HG02571 (cell line): ENCODE measurements around the gene MSI2.

Experiments
- ATAC-seq: cut with Tn5 transposase; IDR thresholded peaks from one replicate; pipeline ENCODE4 v1.9.1; 2021; ENCODE audit warnings: mild to moderate bottlenecking, moderate library complexity; ENCODE audit not compliant: unreplicated experiment

The MSI2 gene

GRCh38 chr17:57532556-57532955, 276.2 kb downstream of the MSI2 start:
- no peak for ATAC-seq

GRCh38 chr17:57532966-57533365, 276.6 kb downstream of the MSI2 start:
- ATAC-seq, result no peak

GRCh38 chr17:57533684-57534305, 277.5 kb downstream of the MSI2 start:
- ATAC-seq, result no peak

DNA sequence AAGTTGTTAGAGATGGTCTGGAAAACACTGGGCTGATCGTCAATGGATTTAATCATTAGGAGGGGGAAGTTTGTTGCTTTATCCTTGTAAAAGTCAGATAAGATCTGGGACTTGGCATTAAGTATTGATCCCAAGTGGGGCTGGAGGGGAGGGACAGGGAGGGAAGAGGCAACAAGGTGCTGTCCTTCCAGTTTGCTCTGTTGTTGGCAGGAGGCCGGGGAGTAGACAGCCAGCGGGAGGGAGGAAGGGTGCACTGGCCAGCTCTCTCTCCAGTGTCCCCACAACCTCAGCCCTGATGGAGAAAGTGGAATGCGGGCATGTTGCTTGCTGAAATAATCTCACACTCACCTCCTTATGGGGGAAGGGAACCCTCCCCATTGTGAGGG, 278.5 kb downstream of the MSI2 start:
- ATAC-seq, result no peak

- ATAC-seq, result no peak
Measured at GRCh38 chr17:57535249-57535966, 279.1 kb downstream of the MSI2 start.

GRCh38 chr17:57536289-57536688, 280.0 kb downstream of the MSI2 start:
- no peak for ATAC-seq

DNA sequence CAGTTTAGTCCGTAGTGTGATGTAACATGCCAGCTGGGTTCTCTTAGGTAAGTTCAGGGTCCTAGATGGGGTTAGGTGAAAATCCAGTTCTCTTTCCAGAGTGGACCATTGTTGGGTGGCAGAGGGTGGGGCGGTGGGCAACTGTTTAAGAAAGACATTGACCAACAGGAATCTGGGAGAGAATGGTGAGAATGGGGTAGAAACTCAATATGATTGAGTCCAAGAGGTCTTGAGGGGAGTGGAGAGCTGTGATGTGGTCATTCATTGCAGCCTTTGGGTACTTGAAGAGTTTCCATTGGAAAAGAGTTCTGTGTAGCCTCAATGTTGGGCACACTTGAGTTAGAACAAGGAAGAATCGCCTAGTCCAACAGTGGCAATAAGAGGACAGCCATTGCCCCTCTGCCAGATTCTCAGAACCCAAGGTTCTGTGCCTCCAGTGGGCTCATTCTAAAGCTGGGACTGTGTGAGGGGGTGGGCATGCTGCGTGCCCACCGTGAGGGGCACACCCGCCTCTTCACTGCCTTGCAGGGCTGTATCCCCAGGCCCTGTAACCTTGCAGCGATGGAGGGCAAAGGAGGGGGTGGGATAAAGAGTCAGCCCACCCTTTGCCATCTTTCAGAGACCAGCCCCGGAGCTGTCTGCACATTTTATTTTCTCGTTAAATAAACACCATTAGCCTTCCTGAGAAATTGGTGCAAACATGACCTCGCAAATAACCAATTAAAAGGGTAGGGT, 280.6 kb downstream of the MSI2 start:
- ATAC-seq, result no peak

- ATAC-seq, result no peak
Measured at GRCh38 chr17:57537524-57538410, 281.4 kb downstream of the MSI2 start.

GRCh38 chr17:57538736-57539456, 282.6 kb downstream of the MSI2 start:
- no peak for ATAC-seq

GRCh38 chr17:57539529-57540301, 283.4 kb downstream of the MSI2 start:
- no peak for ATAC-seq

DNA sequence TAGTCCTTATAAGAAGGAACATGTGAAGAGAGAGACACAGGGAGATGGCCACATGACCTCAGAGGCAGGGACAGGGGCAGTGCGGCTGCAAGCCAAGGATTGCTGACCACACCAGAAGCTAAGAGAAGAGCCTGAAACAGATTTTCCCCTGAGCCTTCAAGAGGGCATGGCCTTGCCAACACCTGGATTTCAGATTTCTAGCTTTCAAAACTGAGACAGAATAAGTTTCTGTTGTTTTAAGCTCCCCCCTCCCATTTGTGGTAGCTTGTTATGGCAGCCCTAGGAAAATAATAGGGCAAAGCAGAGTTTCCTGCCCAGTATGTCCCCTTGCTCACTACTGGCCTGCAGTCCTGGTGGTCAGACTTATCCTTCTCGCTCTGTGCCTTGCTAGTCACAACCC, 284.3 kb downstream of the MSI2 start:
- ATAC-seq, result no peak

DNA sequence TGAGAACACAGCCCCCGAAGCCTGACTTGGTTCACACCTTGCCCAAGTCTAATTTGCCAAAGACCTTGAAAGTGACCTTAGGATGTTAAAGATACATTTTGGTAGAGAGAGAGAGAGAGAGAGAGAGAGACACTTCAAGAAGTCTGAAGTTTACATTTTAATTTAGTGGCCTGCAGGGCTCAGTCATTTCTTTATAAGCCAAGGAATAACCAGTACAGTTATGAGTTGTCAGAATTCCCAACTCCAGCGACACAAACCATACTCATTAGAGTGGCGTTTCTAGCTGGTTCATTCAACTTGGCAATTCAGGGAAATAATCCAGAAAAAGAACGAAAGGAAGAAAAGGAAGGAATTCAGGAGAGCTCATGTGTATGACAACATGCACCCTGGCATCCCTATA, 284.7 kb downstream of the MSI2 start:
- ATAC-seq, result no peak

DNA sequence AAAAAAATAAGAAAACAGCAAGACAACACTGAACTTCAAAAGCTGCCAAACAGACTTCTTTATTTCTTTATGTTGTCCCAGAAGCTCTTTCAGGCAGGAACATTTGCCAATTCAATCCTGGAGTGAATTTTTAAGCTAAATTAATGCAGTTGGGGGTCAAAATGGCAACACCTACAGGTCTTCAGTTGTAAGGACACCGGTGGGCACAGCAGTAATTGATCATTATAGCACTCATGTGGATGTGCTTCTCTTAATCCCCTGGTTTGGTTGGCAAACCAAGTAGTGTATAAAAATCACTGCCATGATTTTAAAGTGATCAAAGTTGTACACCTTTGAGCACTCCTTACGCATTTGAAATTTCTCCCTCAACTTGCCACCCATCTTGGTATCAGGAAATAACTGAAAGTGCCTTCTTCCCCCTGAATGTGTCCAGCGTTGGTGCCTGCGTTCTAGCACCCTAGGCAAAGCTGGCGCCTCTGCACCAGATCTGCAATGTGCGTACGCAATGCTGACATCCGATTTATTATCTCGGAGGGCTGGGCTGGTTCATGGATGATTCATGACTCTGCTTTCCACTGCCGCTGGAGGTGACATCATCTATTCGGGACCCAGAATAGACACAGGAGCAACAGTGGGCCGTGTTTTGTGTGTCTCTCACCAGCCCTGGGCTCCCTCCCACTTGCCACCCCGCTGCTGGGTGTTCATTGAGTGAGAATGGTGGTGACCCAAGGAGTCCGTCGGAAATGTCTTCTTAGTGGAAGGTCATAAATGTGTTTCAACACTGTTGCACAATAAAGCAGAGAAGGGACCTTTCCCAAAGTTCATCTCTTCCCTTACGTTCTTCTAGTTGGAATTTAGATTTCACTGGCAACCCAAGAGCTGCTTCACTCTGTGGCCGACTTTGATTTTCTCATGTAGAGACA, 285.4 kb downstream of the MSI2 start:
- ATAC-seq, result no peak

DNA sequence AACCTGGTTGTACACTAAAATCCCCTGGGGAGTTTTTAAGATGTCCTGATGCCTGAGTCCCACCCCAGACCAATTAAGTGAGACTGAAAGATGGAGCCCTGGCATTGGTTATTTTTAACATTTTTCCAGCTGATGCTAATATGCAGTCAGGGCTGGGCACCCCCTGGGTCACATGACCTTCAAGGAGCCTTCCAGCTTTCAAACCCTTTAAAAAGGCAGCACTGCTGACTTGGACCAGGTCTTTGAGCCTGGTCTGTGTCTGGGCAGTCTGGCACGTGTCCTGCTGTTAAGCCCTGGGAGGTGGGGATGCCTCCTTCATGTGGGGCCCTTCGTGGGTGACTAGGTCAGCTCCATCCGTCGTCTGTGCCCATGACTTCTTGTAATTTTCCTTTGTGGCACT, 286.2 kb downstream of the MSI2 start:
- ATAC-seq, result no peak

DNA sequence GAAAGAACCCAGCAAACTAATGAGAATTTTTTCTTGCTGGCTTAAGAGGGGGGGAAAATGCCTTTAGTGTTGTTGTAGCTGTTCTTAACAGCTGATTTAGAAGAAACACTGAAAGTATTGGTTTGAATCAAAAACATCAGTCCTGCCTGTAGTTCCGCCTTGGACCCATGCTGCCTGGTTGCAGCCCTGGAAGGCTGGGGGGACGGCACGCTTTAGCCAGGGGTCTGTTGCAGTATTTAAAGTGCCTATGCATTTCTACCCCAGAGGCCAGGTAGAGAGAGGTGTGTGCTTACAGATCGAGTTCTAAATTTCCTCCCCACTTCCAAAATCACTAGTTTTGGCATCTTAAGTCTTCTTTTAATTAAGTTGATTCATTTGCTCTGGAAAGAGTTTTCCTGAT, 286.9 kb downstream of the MSI2 start:
- no peak for ATAC-seq

DNA sequence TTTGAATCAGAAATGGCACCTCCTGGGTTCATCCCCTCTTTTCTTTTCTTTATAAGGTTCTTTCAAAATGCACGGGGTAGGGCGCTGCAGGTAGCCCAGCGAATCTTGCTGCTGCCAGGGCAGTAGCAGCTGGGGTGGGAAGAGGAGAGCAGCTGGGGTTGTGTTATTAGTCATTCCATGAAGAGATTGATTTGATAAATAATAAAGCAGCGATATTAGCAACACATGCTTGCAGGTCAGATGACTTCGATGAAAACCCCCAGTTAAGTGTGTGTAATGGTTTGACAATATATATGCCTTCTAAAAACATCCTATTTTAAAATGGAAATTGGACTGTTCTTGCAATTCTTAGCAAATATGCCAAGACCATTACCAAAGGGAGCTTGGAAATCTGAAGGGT, 288.1 kb downstream of the MSI2 start:
- no peak for ATAC-seq

DNA sequence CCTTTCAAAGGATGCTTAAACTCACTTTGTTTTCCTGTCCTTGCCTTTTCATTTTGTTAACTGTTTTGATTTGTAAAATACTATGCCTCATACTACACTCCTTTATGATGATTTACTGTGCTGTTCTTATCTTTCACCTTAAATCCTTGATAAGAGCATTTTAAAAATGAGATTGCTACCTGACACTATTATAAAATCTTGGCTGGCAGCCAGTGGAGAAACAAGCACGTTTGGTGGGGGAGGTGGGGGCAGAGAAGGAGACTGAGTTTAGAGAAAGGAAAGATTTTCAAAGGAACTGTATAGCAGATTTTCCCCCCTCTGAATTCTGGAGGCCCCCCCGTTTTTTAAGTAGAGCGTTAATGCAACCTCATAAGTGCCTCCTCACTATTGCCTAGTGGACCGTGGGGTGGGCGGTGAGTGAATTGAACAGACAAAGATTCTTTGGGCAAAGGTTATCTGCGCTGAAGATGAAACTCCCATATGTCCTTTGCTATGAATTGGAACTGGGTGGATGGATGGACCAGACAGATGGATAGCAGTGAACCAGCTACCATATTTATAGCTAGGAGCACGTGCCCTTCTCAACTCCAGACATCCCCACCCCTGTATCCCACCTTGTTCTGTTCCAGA, 288.6 kb downstream of the MSI2 start:
- ATAC-seq, result no peak

- no peak for ATAC-seq
Measured at GRCh38 chr17:57545731-57546342, 289.5 kb downstream of the MSI2 start.
